Upper lobe of right lung (tissue), 1 donor: Measurements from ENCODE around the gene SZT2. TPM values are rescaled to one million over a fixed set of nuclear protein-coding genes. Genes with fewer than 3 reads are reported as not detected.

Experiments
- ATAC-seq: fragments of 200-7000 bp; cut with Tn5 transposase; one replicate; pipeline ENCODE4 v1.9.1; 2020; ENCODE audit warnings: mild to moderate bottlenecking, moderate library complexity
- DNase-seq: peaks from one replicate; pipeline ENCODE4 v3.0.0-alpha.2; 2020
- H3K27ac ChIP-seq: fragments of 200-600 bp; one replicate; pipeline ENCODE4 v1.8.0; 2022
- H3K27me3 ChIP-seq: fragments of 200-600 bp; one replicate; pipeline ENCODE4 v1.8.0; 2022; ENCODE audit warnings: mild to moderate bottlenecking
- H3K36me3 ChIP-seq: fragments of 200-600 bp; one replicate; pipeline ENCODE4 v1.8.0; 2022
- H3K4me1 ChIP-seq: fragments of 200-600 bp; one replicate; pipeline ENCODE4 v1.8.0; 2022
- H3K4me3 ChIP-seq: fragments of 200-600 bp; one replicate; pipeline ENCODE4 v1.8.0; 2022; ENCODE audit warnings: mild to moderate bottlenecking
- H3K9me3 ChIP-seq: fragments of 200-600 bp; one replicate; pipeline ENCODE4 v1.8.0; 2022
- CTCF ChIP-seq: fragments of 200-600 bp; IDR thresholded peaks from one replicate; pipeline ENCODE4 v1.8.0; 2022; ENCODE audit warnings: antibody characterized with exemption
- intact Hi-C: fragments of 100-400 bp; cut with DNase I; formaldehyde crosslinking; loops from one replicate; pipeline ENCODE4 v1.11.0; 2022
- total RNA-seq: library from RNA; stranded (reverse); fragmentation: NEBNext Ultra II Directional; extraction: Animal tissue kit (Norgen Biotek cat#: 25700); gene quantifications from one replicate; pipeline ENCODE4 v1.2.1, GENCODE V29; 2021
- donor health status: DM: no; HTN: yes; CAD: no; lungs with severe emphysema.

SZT2 gene
- total RNA-seq, 1 donor from 2014 or later = 70.4 TPM

GRCh38 chr1:43430831-43431230 is 41.1 kb downstream of the SZT2 start:
- H3K4me3 ChIP-seq = no peak overlapping the region
- TF ChIP-seq CTCF = no peak
- no peaks in the 10 kb centered on the region for H3K9me3 ChIP-seq
- no peaks in the 10 kb centered on the region for H3K27me3 ChIP-seq
- intact Hi-C loops = no loop called here
- peaks cover 6% of the 10 kb centered on the region for H3K4me1 ChIP-seq
- no peak for DNase-seq
- ATAC-seq = no peak
- H3K36me3 ChIP-seq = peaks cover 97% of the 10 kb centered on the region
- H3K27ac ChIP-seq = no peak overlapping the region

GRCh38 chr1:43431676-43432075 is 42.0 kb downstream of the SZT2 start:
- no peaks in the 10 kb centered on the region for H3K9me3 ChIP-seq
- intact Hi-C loops = no loop called here
- peaks cover 88% of the 10 kb centered on the region for H3K36me3 ChIP-seq
- peaks cover 6% of the 10 kb centered on the region for H3K4me1 ChIP-seq
- DNase-seq (peak; percentile 28), ATAC-seq (no peak)
- H3K4me3 ChIP-seq = no peak overlapping the region
- no peaks in the 10 kb centered on the region for H3K27me3 ChIP-seq
- no peak for TF ChIP-seq CTCF
- H3K27ac ChIP-seq = no peak overlapping the region

GRCh38 chr1:43432171-43432860 is 42.6 kb downstream of the SZT2 start:
- Histone ChIP-seq H3K36me3 (peaks cover 86% of the 10 kb centered on the region), H3K9me3 (no peaks in the 10 kb centered on the region), H3K27me3 (no peaks in the 10 kb centered on the region), H3K4me3 (no peak overlapping the region), H3K27ac (no peak overlapping the region), H3K4me1 (peaks cover 6% of the 10 kb centered on the region)
- TF ChIP-seq CTCF = no peak
- DNase-seq (peak; percentile 48), ATAC-seq (no peak)
- intact Hi-C loops = no loop called here

- Histone ChIP-seq H3K4me3 (no peak overlapping the region), H3K27me3 (no peaks in the 10 kb centered on the region), H3K9me3 (no peaks in the 10 kb centered on the region), H3K36me3 (peaks cover 86% of the 10 kb centered on the region), H3K27ac (no peak overlapping the region), H3K4me1 (peaks cover 6% of the 10 kb centered on the region)
- DNase-seq (peak; percentile 52), ATAC-seq (no peak)
- intact Hi-C loops = no loop called here
- TF ChIP-seq CTCF = no peak
These were observed 43.2 kb downstream of the SZT2 start for GRCh38 chr1:43432907-43433306.

- intact Hi-C loops = no loop called here
- ATAC-seq = no peak
- no peaks in the 10 kb centered on the region for H3K27me3 ChIP-seq
- no peak for DNase-seq
- no peaks in the 10 kb centered on the region for H3K9me3 ChIP-seq
- H3K4me3 ChIP-seq = no peak overlapping the region
- peaks cover 6% of the 10 kb centered on the region for H3K4me1 ChIP-seq
- TF ChIP-seq CTCF = no peak
- H3K27ac ChIP-seq = no peak overlapping the region
- peaks cover 85% of the 10 kb centered on the region for H3K36me3 ChIP-seq
These were observed 44.6 kb downstream of the SZT2 start for GRCh38 chr1:43434256-43434655.
